GM13976 (cell line): ENCODE data around the gene XKR8.

Experiments
- DNase-seq: peaks from one replicate; pipeline ENCODE4 v3.0.0; 2012; ENCODE audit warnings: low spot score
- in situ Hi-C: fragments of 300-500 bp; cut with MboI; formaldehyde crosslinking; loops from one replicate; pipeline ENCODE4 v1.12.0; 2022; ENCODE audit warnings: low sequenced_read_pairs, mixed read lengths, inconsistent platforms; ENCODE audit not compliant: unreplicated experiment
- TF ChIP-seq, protein P1 (sequence below): IDR thresholded peaks from 2 replicates; pipeline ENCODE4 v1.5.1; 2012; ENCODE audit warnings: borderline replicate concordance, mild to moderate bottlenecking; ENCODE audit not compliant: insufficient read depth; ENCODE audit errors: extremely low read depth, missing control alignments, control extremely low read depth

Gene XKR8

GRCh38 chr1:27970401-27970800 lies 10.6 kb downstream of the XKR8 start:
- in situ Hi-C loops = no loop called here
- TF ChIP-seq, protein P1, sequence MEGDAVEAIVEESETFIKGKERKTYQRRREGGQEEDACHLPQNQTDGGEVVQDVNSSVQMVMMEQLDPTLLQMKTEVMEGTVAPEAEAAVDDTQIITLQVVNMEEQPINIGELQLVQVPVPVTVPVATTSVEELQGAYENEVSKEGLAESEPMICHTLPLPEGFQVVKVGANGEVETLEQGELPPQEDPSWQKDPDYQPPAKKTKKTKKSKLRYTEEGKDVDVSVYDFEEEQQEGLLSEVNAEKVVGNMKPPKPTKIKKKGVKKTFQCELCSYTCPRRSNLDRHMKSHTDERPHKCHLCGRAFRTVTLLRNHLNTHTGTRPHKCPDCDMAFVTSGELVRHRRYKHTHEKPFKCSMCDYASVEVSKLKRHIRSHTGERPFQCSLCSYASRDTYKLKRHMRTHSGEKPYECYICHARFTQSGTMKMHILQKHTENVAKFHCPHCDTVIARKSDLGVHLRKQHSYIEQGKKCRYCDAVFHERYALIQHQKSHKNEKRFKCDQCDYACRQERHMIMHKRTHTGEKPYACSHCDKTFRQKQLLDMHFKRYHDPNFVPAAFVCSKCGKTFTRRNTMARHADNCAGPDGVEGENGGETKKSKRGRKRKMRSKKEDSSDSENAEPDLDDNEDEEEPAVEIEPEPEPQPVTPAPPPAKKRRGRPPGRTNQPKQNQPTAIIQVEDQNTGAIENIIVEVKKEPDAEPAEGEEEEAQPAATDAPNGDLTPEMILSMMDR = no peak
- no peak for DNase-seq

GRCh38 chr1:27971674-27972073 lies 11.9 kb downstream of the XKR8 start:
- in situ Hi-C loops = no loop called here
- no peak for DNase-seq
- TF ChIP-seq, protein P1 = no peak

- TF ChIP-seq, protein P1 = no peak
- in situ Hi-C loops = no loop called here
Observed at GRCh38 chr1:27972141-27972540, 12.4 kb downstream of the XKR8 start.

GRCh38 chr1:27973771-27974416 lies 14.1 kb downstream of the XKR8 start:
- DNase-seq = no peak
- in situ Hi-C loops = no loop called here
- TF ChIP-seq, protein P1 = no peak

More at GRCh38 chr1:27972141-27972540, 12.4 kb downstream of the XKR8 start:
- DNase-seq = no peak

GRCh38 chr1:27974417-27974781 lies 14.6 kb downstream of the XKR8 start:
- TF ChIP-seq, protein P1 = no peak
- DNase-seq = no peak
- in situ Hi-C loops = no loop called here

GRCh38 chr1:27979151-27979858 lies 19.5 kb downstream of the XKR8 start:
- TF ChIP-seq, protein P1 = peak; percentile 30
- in situ Hi-C loops = no loop called here
- peak; percentile 50 for DNase-seq
